Measurements from ENCODE around the gene CELA1. TPM values are rescaled to one million over a fixed set of nuclear protein-coding genes. Genes with fewer than 3 reads are reported as not detected.

CELA1 gene
- not detected in 2 replicates for total RNA-seq
- polyA plus RNA-seq = not detected in 2 replicates

DNA sequence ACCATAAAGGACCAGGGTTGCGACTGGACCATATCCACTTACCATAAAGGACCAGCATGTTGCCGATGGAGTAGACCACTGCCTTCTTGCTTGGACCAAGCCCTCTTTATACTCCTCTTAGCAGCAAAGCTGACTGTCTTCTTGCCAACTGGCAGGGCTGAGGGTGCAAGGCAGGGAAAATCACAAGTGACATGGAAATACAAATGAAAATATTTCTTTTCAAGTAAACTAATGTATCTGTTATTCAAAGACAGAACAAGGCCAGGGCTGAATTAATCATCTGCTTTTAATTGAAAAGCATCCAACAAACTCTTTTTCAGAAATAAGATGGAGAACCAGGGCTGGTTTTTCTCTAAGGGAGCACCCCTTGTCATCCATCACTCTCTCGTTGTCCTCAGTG lies at the start of gene CELA1:
Gene CELA1, minus strand, starts transcription at position 99 of the 400 bp plus-strand sequence. Its CDS starts 41 bp downstream, at position 58.
- no peak for DNase-seq (ENCODE audit: low read depth in 1 of 2, low spot score in 1 of 2)
- no peaks in the 10 kb centered on the region for H3K36me3 ChIP-seq
- H3K9me3 ChIP-seq (ENCODE audit: low read depth) = no peaks in the 10 kb centered on the region
- TF ChIP-seq, protein P1, sequence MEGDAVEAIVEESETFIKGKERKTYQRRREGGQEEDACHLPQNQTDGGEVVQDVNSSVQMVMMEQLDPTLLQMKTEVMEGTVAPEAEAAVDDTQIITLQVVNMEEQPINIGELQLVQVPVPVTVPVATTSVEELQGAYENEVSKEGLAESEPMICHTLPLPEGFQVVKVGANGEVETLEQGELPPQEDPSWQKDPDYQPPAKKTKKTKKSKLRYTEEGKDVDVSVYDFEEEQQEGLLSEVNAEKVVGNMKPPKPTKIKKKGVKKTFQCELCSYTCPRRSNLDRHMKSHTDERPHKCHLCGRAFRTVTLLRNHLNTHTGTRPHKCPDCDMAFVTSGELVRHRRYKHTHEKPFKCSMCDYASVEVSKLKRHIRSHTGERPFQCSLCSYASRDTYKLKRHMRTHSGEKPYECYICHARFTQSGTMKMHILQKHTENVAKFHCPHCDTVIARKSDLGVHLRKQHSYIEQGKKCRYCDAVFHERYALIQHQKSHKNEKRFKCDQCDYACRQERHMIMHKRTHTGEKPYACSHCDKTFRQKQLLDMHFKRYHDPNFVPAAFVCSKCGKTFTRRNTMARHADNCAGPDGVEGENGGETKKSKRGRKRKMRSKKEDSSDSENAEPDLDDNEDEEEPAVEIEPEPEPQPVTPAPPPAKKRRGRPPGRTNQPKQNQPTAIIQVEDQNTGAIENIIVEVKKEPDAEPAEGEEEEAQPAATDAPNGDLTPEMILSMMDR (IDR thresholded peaks at IDR 0.05; ENCODE audit: low read depth, low read length) = no peak
- peaks cover 3% of the 10 kb centered on the region for H3K4me1 ChIP-seq (ENCODE audit: low read depth)
- H3K27me3 ChIP-seq = no peaks in the 10 kb centered on the region
- no peak within 1 kb of the TSS for H3K4me3 ChIP-seq
- H3K27ac ChIP-seq = no peak within 1 kb of the TSS

DNA sequence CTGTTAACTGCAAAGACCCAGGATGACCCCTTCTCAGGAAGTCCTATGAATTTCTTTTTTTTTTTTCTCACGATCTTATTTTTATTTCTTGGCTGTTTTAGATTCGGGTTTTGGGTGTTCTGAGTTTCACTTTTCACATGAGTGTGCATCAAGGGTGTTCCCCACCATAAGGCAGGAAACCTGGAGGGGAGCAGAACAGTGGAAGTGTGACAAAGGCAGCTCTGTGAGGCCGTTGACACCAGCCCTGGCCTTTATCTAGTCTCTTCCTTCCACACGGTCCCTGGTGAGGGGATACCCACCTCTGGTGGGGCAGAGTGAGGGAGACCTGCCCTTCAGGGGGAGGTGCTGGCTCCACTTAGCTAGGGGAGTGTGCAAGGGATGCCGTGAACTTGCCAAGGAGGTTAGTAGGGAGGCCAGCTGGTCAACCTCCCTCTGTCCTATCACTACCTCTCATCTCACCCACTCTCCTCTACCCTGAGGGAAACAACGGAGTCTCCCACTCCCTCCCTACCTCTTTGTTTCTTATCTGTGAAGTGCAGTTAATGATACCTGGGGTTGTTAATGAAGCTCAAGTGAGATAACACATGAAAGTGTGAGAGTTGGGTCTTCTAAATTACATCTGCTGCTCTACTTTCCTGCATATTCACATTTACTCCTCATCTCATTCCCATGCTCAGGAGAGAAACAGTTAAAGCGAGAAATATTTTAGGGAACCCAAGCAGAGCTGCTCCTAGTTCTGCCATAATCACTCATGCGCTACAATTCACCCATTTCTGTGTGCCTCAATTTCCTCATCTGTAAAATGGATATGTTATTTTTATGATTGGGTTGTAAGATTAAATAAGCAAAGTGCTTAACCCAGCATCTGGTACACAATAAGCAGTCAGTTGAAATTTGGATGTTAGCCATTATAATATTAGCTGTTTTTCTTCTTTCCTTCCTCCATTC lies 49.1 kb upstream of the CELA1 start:
- Histone ChIP-seq H3K27me3 (peaks cover 21% of the 10 kb centered on the region), H3K9me3 (ENCODE audit: low read depth) (no peaks in the 10 kb centered on the region), H3K27ac (no peak overlapping the region), H3K36me3 (no peaks in the 10 kb centered on the region), H3K4me1 (ENCODE audit: low read depth) (peaks cover 3% of the 10 kb centered on the region), H3K4me3 (no peak overlapping the region)
- DNase-seq (ENCODE audit: low read depth in 1 of 2, low spot score in 1 of 2) = no peak
- TF ChIP-seq, protein P1 (IDR thresholded peaks at IDR 0.05; ENCODE audit: low read depth, low read length) = no peak

DNA sequence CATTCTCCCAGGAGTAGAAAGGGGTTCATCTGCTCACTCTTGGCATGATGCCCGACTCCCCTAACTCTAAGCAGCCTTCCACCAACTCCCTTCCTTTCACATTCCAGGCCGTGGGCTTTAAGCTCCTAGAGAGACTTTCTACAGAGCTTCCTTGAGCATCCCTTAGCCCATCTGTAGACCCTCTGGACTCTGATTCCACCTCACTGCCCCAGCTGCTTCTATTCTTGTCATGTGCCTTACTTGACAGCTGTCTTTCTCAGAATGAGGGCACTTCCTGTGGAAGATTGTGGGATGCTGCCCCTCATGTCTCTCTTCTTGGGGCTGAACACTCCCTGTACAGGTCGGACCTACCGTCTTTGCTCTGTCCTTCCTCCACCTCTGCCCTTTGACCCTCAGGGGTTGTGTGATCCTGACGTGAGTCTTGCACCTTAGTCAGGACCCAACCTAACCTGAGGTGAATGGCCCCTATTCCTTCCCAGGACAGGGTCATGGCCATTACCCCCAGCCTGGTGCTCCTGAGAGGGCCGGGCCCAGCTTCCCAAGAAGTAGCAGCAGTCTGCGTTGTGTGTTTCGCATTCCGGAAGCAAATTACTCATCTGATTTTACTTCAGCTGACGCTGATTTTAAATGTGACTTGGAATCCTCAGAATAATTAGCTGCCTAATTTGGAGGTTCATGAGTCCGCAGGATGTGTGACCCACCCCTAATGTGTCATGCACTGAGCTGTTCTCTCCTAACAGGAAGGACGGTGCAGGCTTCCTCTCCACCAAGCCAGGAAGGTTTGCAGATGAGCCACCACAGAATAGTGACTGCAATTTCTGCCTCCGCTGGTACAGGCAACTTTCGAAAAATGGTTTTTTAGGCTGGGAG lies 47.4 kb upstream of the CELA1 start:
- DNase-seq (ENCODE audit: low read depth in 1 of 2, low spot score in 1 of 2) = peak in 1 of 2 donors; percentile 74
- Histone ChIP-seq H3K36me3 (no peaks in the 10 kb centered on the region), H3K27me3 (peaks cover 21% of the 10 kb centered on the region), H3K4me3 (no peak overlapping the region), H3K4me1 (ENCODE audit: low read depth) (peaks cover 3% of the 10 kb centered on the region), H3K9me3 (ENCODE audit: low read depth) (no peaks in the 10 kb centered on the region), H3K27ac (no peak overlapping the region)
- TF ChIP-seq, protein P1 (IDR thresholded peaks at IDR 0.05; ENCODE audit: low read depth, low read length) = no peak

DNA sequence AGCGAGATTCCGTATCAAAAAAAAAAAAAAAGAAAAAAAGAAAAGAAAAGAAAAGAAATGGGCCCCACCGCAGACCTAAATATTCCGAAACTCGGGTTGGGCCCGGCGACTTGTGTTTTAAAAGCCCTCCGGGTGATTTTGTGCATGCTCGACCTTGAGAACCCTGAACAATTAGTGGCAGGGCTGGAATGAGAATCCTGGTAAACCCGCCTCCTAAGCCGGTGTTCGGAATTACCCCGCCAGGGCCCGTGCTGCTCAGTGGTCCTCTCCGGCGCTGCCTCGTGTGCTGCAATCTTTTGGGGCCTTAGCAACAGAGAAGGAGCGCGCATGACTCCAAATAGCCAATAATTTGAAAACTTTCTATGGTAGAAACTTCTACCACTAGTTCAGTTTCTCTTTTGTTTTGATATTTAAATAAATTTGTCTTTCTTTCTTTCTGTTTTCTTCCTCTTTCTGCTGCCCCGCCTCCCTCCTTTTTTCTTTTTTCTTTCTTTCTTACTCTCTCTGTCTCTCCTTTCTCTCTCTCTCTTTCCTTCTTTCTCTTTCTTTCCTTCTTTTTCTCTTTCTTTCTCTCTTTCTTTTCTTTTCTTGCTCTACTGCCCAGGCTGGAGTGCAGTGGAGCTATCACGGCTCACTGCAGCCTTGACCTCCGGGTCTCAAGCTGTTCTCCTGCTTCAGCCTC lies 46.2 kb upstream of the CELA1 start:
- Histone ChIP-seq H3K4me3 (peak overlapping the region; percentile 75), H3K27me3 (peaks cover 21% of the 10 kb centered on the region), H3K27ac (no peak overlapping the region), H3K36me3 (no peaks in the 10 kb centered on the region), H3K4me1 (ENCODE audit: low read depth) (peaks cover 13% of the 10 kb centered on the region), H3K9me3 (ENCODE audit: low read depth) (no peaks in the 10 kb centered on the region)
- DNase-seq (ENCODE audit: low read depth in 1 of 2, low spot score in 1 of 2) = no peak
- TF ChIP-seq, protein P1 (IDR thresholded peaks at IDR 0.05; ENCODE audit: low read depth, low read length) = no peak
